Measurements from ENCODE around the gene LCAT. TPM values are rescaled to one million over a fixed set of nuclear protein-coding genes. Genes with fewer than 3 reads are reported as not detected.
A peak's percentile ranks its signal among the peaks of the same experiment; 100 is the strongest.

The LCAT gene
- total and polyA plus RNA-seq, 9 of the 15 experiments (the other 6 are each of a cell fraction or from before 2014, with no cell fraction given) = 0.46 to 21.0 (median 5.0) TPM

- TF ChIP-seq ZNF592 (IDR thresholded peaks at IDR 0.05) (peak; percentile 94), BCOR (IDR thresholded peaks at IDR 0.05) (0 out of 2 replicates have a peak, but pooled peaks have one; percentile 34), L3MBTL2 (IDR thresholded peaks at IDR 0.05) (peak; percentile 95), NONO (IDR thresholded peaks at IDR 0.05; ENCODE audit: low read depth in 2 of 2, low read length in 1 of 2) (peak in 1 of 2 experiments; percentile 86; a peak in 2 of 4 replicates), ZNF174 (CRISPR knock-in tag; IDR thresholded peaks at IDR 0.05) (0 out of 2 replicates have a peak, but pooled peaks have one; percentile 51), NCOA6 (IDR thresholded peaks at IDR 0.05) (no peak), SAFB (IDR thresholded peaks at IDR 0.05; ENCODE audit: borderline replicate concordance, low read depth, low read length) (peak; percentile 89), SRSF9 (IDR thresholded peaks at IDR 0.05; ENCODE audit: borderline replicate concordance, low read depth, low read length) (no peak), ZSCAN29 (IDR thresholded peaks at IDR 0.05) (no peak), BRD9 (IDR thresholded peaks at IDR 0.05; ENCODE audit: low read depth, partially characterized antibody) (peak; percentile 80), HIVEP1 (CRISPR knock-in tag; IDR thresholded peaks at IDR 0.05) (no peak), TBP (optimal IDR thresholded peaks at IDR 0.05; ENCODE audit: low read depth, low read length) (peak; percentile 17), E2F1 (CRISPR knock-in tag; IDR thresholded peaks at IDR 0.05) (peak; percentile 60), TAL1 (IDR thresholded peaks at IDR 0.05) (no peak), CBX5 (IDR thresholded peaks at IDR 0.05; ENCODE audit: borderline replicate concordance, low read depth) (no peak), SRSF1 (IDR thresholded peaks at IDR 0.05; ENCODE audit: low read depth, low read length) (no peak), ZNF507 (tag; conservative IDR thresholded peaks at IDR 0.05) (no peak), ARID2 (IDR thresholded peaks at IDR 0.05) (peak; percentile 57), ADNP (tag; IDR thresholded peaks at IDR 0.05) (no peak), SNRNP70 (optimal IDR thresholded peaks at IDR 0.05; ENCODE audit: low read depth, low read length) (no peak), TRIM25 (IDR thresholded peaks at IDR 0.05; ENCODE audit: borderline replicate concordance) (no peak), ZNF699 (CRISPR knock-in tag; IDR thresholded peaks at IDR 0.05; ENCODE audit: insufficient replicate concordance) (no peak)
Measured at GRCh38 chr16:67993207-67994039, 49.5 kb upstream of the LCAT start (continued).
